GM21367 (cell line): ENCODE data around the gene IZUMO4.
"Not testable (repeated sequence)": the region's sequence is repeated elsewhere in the genome, so short reads cannot be mapped to it uniquely, and the experiment has no call there.

Experiments
- ATAC-seq: cut with Tn5 transposase; IDR thresholded peaks from one replicate; pipeline ENCODE4 v1.9.1; 2021; ENCODE audit not compliant: unreplicated experiment

IZUMO4 gene

GRCh38 chr19:2080336-2080988 is 16.3 kb upstream of the IZUMO4 start:
- ATAC-seq = no peak

GRCh38 chr19:2081873-2082810 is 14.6 kb upstream of the IZUMO4 start:
- no peak for ATAC-seq

- no peak for ATAC-seq
Measured at GRCh38 chr19:2083174-2083854, 13.4 kb upstream of the IZUMO4 start.

DNA sequence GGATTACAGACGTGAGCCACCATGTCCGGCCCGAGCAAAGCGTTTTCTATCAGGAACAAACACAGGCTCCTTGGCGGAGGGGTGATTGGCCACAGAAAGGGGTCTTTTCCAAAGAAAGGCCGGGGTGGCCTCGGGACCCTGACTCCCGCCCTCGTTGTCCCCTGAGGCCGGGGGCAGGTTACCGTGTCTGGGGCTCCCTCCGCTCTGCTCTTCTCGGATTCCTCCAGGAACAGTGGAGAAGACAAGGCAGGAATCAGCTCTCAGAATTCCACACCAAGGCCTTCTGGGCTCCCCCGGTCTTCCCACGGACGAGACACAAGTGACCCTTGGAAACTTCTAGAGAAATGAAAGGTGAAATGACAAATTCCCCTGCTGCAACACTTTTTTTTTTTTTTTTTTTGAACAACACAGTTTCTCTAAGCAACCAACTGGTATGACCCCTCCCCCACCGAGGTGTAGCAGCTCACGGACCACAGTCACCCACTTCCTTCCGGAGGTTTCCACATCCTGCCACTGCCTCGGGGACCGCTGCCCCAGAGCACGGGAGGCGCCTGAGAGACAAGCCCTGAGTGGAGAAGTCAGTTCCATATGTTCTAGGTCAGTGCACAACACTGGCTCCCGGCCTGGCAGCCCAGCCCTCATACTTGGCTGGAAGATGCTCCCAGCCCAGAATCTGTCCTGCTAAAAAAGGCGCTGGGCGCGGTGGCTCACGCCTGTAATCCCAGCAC is 11.6 kb upstream of the IZUMO4 start:
- no peak for ATAC-seq

GRCh38 chr19:2086695-2087620 is 9.8 kb upstream of the IZUMO4 start:
- not testable (repeated sequence) for ATAC-seq

- ATAC-seq = no peak
Measured at GRCh38 chr19:2087621-2088100, 9.1 kb upstream of the IZUMO4 start.

DNA sequence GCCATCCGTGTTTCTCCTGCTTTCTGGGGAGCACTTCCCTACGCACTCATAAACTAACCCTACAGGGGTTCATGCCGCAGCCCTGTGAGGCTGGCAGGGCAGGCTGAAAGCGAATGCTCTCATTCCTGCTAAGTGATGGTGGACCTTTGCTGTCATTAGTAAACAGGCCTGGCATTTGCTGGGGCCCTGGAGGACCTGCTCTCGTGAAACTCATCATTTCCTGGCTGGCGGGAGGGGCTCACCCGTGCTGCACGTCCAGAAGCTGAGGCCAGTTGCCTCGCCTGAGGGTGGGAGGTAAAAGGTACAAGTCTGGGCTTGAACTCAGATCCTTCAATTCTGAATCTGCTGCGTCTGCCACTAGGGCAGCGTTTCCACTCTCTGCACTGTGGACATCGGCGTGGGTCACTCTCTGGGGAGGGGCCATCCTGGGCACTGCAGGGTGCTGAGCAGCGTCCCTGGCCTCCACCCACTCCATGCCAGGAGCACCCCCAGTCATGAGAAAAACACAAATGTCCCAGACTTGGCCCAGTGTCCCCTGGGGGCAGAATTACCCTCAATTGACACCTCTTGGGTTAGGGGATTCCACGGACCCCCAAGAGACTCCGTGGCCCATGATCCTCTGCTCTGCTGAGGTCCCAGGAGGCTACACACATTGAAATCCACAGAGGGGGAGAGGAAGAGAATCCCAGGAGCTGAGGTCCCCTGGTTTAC is 7.6 kb upstream of the IZUMO4 start:
- ATAC-seq = no peak

DNA sequence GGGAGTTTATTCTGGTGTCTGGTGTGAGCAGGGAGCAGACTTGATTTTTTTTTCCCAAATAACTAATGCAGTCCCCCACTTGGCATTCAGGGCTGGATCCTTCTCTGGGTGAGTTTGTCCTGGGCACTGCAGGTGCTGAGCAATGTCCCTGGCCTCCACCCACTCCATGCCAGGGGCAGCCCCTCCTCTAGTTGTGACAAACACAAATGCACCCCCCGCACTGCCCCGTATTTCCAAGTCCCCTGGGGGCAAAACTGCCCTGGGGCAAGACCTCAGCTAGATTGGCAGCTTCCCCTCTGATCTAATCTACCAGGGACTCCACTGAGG is 7.0 kb upstream of the IZUMO4 start:
- no peak for ATAC-seq

DNA sequence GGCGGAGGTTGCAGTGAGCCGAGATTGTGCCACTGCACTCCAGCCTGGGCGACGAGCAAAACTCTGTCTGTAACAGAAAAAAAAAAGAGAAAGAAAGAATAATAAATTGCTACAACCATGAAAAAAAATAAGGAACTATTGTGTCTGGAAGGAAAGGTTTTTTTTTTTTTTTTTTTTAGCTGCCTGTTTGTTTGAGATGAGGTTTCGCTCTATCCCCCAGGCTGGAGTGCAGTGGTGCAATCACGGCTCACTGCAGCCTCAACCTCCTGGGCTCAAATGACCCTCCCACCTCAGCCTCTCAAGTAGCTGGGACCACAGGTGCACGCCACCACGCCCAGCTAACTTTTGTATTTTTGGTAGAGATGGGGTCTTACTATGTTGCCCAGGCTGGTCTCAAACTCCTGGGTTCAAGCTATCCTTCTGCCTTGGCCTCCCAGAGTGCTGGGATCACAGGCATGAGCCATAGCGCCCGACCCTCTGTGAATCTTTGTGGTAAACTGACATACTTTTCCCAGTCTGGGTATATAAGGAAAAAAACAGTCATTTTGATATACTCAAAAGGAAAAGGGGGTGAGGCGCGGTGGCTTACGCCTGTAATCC is 4.7 kb upstream of the IZUMO4 start:
- not testable (repeated sequence) for ATAC-seq

GRCh38 chr19:2096034-2096479 is 658 bp upstream of the IZUMO4 start, which contains the start of gene MOB3A:
Gene MOB3A (minus strand): TSS chr19:2096326. CDS start chr19:2078560, 17,766 bp downstream.
- peak; percentile 20 for ATAC-seq

DNA sequence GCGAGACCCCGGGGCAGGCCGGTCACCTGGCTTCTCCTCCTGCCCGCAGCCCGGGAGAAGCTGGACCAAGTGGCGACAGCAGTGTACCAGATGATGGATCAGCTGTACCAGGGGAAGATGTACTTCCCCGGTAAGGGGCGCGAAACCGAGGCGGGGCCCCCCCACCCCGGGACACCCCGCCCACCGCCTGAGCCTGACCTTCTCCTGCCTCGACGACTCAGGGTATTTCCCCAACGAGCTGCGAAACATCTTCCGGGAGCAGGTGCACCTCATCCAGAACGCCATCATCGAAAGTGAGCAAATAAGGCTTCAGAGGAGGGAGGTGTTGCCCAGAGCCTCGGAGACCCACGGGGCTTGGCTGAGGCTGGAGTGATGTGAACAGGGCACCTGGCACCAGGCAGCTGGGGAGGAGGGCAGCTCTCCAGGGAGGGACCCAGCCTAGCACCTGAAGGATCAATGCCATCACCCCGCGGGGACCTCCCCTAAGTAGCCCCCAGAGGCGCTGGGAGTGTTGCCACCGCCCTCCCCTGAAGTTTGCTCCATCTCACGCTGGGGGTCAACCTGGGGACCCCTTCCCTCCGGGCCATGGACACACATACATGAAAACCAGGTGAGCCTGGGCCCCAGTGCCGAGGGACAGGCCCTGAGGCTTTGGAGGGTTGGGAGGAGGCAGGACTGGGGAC is 629 bp downstream of the IZUMO4 start:
- no peak for ATAC-seq

DNA sequence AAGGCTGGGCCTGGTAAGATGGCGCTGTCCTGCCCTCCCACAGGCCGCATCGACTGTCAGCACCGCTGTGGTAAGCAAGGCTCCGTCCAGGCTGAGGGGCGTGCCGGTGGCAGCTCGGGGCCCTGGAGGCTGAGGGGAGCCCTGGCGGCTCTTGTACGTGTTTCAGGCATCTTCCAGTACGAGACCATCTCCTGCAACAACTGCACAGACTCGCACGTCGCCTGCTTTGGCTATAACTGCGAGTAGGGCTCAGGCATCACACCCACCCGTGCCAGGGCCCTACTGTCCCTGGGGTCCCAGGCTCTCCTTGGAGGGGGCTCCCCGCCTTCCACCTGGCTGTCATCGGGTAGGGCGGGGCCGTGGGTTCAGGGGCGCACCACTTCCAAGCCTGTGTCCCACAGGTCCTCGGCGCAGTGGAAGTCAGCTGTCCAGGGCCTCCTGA is 1.2 kb downstream of the IZUMO4 start:
- ATAC-seq = no peak

GRCh38 chr19:2099054-2099501 is 2.4 kb downstream of the IZUMO4 start:
- no peak for ATAC-seq

DNA sequence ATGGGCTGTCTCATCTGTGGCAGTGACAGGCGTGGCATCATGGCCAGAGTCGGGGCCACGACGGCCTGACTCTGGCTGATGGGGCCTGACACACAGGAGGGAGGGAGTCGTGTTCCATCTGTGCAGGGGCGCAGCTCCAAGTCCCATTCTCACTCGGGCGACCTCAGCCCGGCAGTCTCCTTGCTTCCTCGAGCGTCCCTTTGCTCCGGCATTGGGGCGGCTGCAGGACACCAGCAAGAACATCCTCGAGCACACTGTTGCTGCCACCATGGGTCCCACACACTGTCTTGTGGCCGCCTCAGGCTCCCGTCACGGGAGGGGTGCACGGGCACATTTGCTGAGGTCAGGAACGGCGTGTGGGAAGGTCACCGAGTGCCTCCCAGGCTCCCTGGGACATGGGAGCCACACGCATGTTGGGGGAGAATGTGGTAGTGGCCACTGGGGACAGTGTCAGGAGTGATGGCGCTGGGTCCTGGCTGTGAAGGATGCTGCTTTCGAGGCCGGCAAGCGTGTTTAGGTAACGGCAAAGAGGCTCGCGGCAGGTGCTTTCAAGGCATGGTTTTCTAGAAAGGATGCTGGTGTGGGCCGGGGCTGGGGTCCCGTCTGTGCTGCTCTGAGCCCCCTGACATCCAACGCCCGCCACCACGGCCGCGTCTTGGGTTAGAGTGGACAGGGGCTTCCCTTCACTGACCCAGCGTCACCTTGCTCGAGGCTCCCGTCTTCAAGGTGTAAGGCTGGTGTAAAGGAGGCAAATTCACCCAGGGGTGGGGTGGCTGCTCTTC is 3.4 kb downstream of the IZUMO4 start:
- ATAC-seq = no peak

DNA sequence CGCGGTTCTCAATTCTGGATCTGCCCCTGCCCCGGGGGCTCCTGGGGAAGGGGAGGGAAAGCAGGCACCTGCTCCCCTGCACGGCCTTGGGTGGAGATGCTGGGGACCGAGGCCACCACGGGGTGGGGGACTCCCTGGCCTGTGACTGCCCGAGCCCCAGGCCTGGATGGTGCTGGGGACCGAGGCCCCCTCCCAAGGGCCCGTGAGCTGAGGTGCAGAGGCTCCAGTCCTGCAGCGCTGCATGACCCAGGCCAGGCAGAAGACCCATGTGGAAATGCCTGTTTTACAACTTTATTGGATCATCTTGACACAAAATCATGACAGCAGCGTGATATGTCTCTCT is 4.0 kb downstream of the IZUMO4 start:
- no peak for ATAC-seq

- no peak for ATAC-seq
Measured at GRCh38 chr19:2101417-2102335, 5.0 kb downstream of the IZUMO4 start.
